Measurements from ENCODE around the gene ADAM12.
"Not testable (repeated sequence)": the region's sequence is repeated elsewhere in the genome, so short reads cannot be mapped to it uniquely, and the experiment has no call there.

The ADAM12 gene

GRCh38 chr10:125982260-125982948 is 405.9 kb downstream of the ADAM12 start:
- DNase-seq (ENCODE audit: low spot score) = no peak

DNA sequence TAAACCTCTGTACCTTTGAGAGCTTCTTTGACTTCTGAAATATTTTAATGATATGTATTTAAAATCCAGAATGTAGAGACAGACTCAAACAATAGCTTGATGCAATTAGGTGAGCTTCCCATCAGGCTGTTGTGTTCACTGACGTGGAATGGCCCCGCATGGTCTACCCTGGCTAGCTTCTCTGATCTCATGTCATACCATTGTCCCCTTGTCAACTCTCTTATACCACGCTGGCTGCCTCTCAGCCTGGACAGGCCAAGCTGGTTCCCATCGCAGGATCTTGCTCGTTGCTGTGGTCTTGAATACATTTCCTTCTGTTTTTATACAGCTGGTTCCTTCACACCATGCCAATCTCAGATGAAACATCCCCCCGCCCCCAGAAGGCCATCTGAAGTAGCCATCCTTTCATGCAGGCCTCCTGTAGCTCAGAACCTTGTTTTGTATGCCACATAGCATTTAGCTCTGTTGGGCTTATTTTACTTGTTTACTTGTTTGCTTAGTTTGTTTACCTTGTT is 407.7 kb downstream of the ADAM12 start:
- DNase-seq (ENCODE audit: low spot score) = no peak

- no peak for DNase-seq (ENCODE audit: low spot score)
These were observed 408.3 kb downstream of the ADAM12 start for GRCh38 chr10:125979976-125980375.

DNA sequence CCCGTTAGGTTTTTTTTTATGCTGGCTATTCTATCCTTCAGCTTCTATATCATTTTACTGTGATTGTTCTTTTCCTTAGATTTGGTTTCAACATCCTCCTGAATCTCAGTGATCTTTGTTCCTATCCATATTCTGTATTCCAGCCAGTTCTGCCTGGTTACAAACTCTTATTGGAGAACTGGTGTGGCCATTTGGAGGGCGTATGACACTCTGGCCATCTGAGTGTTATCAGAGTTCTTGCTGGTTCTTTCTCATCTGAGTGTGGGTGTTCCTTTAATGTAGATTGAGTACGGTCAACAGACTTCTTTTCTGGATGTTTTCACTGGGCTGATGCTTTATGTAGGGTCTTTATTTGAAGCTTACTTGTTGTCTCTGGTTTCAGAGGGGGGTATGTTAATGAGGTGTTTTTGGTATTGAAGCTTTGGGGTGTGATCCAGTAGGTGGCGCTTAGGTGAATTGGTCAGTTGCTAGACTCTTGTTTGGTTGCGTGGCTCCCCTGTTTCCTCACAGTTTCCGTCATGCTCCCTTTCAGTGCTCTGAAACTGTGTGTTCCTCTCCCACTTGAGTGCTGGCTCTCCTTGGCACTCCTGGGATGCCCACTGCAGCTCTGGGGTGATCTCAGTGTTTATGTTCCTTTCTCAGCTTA is 411.2 kb downstream of the ADAM12 start:
- no peak for DNase-seq (ENCODE audit: low spot score)

- not testable (repeated sequence) for DNase-seq (ENCODE audit: low spot score)
These were observed 418.1 kb downstream of the ADAM12 start for GRCh38 chr10:125970077-125970630.

DNA sequence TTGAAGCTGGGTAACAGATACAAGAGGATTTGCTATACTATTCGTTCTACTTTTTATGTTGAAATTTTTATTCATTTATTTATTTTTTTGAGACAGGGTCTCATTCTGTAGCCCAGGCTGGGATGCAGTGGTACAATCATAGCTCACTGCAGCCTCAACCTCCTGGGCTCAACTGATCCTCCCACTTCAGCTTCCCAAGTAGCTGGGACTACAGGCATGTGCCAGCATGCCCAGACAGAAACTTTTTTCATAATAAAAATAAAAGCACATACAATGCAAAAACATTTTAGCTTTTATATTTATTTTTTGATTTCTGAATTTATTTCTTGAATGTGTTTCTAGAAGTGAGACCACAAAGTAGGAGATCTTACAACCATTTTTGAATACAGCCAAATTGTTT is 420.7 kb downstream of the ADAM12 start:
- no peak for DNase-seq (ENCODE audit: low spot score)

- DNase-seq (ENCODE audit: low spot score) = no peak
These were observed 423.7 kb downstream of the ADAM12 start for GRCh38 chr10:125964558-125964957.

Measured in left forelimb (tissue), 1 donor.